AG09319 (cell line): ENCODE results near the gene FAM234B.

Source experiments
- DNase-seq: peaks from one replicate; pipeline ENCODE4 v3.0.0-alpha.2; 2010; ENCODE audit warnings: low read depth; ENCODE audit errors: extremely low read depth
- TF ChIP-seq, protein P1 (sequence below): IDR thresholded peaks from 2 replicates; pipeline ENCODE4 v1.5.1; 2011; ENCODE audit warnings: low read depth, mild to moderate bottlenecking, inconsistent platforms, low read length, moderate library complexity

FAM234B gene

DNA sequence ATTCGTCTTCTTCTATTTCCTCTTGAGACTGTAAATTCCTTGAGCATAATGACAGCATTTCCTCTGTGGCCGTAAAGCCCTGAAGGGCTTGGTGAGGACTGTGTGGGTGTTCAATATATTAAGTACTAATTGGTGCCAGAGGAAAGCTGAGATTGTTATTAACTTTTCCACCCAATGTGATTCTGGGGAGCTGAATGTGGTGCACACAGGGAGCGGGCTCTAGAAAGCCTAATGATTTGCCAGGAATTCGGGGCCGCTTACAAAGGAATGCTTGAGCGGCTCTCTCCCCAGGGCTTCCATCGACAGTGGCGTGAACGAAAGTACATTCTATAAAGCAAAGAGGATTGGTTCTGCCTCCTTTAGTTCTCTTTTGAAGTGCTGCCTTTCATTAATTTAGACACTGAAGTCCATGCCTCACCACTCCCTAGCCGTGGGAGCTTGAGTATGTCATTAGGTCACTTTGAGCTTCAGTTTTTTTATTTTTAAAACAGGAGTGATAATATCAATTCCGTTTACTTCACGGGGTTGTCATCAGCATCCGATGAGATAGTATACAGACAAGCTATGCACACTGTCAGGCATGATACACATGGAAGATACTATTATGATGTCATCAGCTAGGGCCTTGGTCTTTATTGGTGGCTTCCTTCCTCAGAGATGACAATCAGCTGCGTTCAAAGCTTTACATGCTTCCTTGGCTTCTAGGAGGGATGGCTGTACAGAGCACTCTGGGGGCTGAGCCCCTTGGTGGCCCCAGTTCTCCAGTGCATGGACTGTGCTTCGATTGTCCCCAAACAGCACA is 70.3 kb downstream of the FAM234B start:
- DNase-seq, result no peak

DNA sequence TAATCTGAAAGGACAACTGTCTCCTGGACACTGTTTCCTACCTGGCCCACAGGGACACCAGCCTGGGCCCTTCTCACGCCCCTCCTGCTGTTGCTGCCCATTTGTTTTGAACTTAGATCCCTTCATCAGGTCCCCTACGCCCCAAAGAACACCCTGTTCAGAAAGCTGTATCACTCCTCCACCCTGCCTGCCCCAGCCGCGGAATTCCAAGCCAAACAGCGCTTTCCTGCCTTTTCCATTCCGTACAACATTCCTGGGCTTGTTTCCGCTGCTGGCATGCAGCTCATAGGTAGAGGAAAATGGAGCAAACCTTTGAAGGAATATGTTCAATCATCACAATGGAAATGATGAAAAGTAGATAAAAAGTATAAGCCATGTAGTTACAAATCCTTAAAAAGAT is 72.1 kb downstream of the FAM234B start:
- DNase-seq, result no peak
- TF ChIP-seq, protein P1, sequence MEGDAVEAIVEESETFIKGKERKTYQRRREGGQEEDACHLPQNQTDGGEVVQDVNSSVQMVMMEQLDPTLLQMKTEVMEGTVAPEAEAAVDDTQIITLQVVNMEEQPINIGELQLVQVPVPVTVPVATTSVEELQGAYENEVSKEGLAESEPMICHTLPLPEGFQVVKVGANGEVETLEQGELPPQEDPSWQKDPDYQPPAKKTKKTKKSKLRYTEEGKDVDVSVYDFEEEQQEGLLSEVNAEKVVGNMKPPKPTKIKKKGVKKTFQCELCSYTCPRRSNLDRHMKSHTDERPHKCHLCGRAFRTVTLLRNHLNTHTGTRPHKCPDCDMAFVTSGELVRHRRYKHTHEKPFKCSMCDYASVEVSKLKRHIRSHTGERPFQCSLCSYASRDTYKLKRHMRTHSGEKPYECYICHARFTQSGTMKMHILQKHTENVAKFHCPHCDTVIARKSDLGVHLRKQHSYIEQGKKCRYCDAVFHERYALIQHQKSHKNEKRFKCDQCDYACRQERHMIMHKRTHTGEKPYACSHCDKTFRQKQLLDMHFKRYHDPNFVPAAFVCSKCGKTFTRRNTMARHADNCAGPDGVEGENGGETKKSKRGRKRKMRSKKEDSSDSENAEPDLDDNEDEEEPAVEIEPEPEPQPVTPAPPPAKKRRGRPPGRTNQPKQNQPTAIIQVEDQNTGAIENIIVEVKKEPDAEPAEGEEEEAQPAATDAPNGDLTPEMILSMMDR, result no peak

More for the DNA sequence above, 70.3 kb downstream of the FAM234B start:
- TF ChIP-seq, protein P1, result no peak

DNA sequence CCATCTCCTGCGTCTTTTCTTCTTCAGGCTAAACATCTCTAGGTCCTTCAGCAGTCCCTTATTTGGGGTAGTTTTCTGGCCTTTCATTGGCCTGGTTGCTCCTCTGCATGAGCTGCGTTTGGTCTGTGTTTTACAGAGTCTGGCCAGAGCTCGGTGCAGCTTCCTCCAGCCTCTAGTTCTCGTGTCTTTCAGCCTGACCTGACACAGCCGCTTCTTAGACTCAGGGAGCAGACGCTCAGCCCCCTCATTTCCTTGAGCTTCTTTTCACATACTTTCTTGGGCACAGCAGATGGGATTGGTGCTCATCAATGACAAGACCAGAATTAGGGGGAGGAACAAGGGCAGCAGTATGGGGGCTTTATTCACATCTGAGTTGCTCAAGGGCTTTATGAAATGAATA is 72.8 kb downstream of the FAM234B start:
- no peak for DNase-seq

DNA sequence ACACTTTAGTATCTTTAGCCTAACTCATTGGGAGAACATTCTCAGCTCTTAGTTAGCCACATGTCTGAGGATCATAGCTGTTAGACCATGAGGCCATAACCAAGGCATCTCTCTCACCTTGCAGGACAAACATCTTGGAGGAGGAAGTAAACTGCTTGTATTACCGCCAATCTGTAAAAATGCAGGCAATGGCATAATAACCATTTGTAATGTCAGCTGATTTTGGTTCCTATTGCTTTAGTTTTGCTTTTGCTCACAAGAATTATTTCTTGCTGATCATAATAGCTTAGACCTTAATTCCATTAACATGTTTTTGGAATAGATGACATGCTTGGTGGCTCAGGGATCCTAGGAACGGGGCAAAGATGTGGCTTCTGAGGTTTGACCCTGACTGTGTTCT is 75.6 kb downstream of the FAM234B start:
- TF ChIP-seq, protein P1, result no peak
- DNase-seq, result no peak

More for the DNA sequence above, 72.8 kb downstream of the FAM234B start:
- TF ChIP-seq, protein P1, result no peak

DNA sequence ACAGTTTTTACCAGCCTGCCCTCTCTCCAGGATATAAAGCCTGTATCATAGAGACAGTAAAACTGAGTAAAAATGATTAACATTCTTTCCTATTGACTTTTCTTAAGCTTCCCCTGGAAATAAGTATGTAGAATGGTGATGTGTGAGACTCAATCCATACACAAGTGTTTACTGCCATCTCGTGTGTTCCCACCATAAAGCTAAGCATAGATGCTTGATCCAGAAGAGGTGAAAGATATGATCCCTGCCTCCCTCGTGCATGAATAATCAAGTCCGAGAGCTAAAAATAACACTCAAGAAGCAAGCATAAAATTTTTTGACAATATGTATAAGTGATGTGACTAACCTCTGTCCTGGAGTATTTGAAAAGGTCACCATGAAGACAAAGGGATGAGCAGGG is 76.2 kb downstream of the FAM234B start:
- TF ChIP-seq, protein P1, result no peak
- DNase-seq, result no peak

DNA sequence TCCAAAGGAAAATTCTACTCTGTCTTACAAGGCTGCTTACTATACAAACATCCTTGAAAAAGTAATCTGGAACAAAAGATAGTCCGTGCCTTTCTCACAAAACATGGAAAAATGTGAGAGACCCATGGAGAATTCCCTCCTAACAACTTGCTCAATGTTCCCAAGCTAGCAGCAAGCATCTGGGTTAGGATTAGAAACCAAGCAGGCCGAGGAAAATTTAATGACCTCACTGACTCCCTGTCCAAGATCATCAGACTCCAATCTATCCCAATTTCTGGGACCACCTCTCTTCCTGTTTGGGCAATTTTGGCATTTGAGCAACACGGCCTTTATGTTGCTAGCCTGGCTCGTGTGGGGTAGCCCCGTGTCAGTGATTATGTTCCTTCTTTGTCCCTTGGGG is 77.4 kb downstream of the FAM234B start:
- TF ChIP-seq, protein P1, result no peak
- DNase-seq, result no peak

DNA sequence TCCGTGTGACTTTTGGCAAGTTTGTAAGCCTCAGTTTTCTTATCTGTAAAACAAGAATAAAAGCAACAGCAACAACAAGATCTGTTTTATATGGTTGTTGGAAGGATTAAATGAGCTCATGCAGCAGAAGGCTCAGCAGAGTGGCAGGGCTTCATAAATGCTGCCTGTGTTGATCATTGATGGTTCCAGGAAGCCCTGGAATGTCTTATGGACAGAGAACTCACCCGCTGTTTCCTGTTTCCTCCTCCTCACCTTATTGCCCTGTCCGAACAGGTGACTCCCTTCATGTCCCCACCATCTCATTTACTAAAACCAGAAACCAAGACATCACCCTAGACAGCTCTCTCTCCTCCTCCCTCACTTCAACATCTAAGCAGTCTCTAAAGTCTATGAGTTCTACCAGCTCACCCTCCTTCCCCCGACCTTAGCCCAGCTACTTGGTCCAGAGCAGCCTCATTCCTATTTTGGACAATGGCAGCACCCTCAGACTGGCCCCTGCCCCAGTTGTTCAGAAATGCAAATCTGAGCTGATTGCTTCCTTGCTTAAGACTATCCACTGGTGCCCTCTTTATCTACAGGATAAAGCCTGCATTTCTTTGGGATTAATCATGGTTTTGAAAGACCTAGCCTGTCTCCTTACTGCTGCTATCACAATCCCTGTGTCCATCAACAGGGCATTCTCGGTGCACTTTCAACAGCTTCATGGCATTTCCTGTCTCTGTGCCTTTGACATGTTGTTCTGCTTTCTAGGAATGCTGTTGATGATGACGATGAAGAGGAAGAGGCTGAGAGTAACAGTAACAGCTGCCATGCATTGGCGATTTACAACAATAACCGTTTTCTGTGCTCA is 80.7 kb downstream of the FAM234B start:
- no peak for DNase-seq
- TF ChIP-seq, protein P1, result no peak
